COLO668 (cell line): ENCODE measurements around the gene REG3G.
"Not testable (repeated sequence)": the region's sequence is repeated elsewhere in the genome, so short reads cannot be mapped to it uniquely, and the experiment has no call there.

Experiments used
- DNase-seq: peaks from one replicate; lab custom pipeline; 2025; ENCODE audit not compliant: unreplicated experiment; lab: John Stamatoyannopoulos, UW

REG3G gene

DNA sequence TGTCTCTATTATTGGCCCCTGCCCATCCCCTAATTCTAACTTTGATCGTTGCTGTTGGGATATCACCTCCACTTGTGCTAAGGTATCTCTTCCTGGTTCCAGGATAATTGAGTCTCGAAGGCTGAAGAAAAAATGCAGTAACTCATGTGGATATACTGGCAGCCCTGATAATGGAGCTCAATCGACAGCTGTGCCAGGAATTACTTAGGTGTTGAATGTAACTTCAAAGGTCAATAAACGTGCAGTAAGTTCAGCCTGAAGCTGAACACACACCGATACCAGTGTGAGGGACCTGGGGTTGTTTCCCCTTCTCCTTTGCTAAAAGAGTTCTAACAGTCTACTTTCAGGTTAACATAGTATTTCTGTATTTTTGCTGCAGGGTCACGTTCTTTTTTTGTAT lies 11.9 kb upstream of the REG3G start:
- no peak for DNase-seq

DNA sequence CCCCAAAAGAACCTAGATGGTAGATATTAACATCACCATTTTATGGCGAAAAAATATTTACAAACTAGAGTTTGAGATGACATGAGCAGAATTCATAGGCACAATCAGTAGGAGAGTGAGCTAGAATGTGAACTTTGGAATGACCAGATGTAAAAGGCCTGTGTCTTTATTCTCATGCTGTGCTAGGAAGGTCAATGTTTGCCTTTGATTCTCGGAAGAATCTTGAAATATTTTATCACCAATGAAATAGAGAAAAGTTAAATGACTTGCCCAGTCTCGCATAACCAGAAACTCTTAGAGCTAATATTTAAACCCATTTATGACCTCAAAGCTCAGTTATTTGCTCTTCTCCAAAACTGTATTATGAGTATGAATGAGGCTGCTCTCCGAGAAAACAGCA lies 9.2 kb upstream of the REG3G start:
- no peak for DNase-seq

GRCh38 chr2:79026061-79026460 lies 559 bp downstream of the REG3G start:
- DNase-seq = no peak

GRCh38 chr2:79039944-79040343 lies 14.4 kb downstream of the REG3G start:
- no peak for DNase-seq

DNA sequence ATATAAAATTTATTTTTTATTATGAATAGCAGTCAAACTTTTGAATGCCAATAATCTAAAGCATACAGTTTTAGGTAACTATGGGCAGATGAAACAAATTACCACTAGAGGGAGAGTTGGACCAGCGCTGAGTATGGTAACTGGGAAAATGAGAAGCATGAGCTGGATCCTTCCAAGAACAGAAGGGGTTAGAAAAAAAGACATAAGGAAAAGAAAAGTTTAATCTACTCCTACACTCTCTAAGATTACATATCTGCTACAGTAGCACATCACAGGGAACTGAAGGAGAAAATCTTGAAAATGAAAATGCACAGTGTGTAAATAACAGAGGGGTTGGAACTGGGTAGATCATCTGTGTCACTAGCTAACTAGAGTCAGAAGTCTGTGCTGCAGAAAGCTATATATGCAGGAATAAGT lies 15.5 kb downstream of the REG3G start:
- DNase-seq = no peak

- DNase-seq = not testable (repeated sequence)
These were observed 28.0 kb downstream of the REG3G start for GRCh38 chr2:79053486-79053885.

DNA sequence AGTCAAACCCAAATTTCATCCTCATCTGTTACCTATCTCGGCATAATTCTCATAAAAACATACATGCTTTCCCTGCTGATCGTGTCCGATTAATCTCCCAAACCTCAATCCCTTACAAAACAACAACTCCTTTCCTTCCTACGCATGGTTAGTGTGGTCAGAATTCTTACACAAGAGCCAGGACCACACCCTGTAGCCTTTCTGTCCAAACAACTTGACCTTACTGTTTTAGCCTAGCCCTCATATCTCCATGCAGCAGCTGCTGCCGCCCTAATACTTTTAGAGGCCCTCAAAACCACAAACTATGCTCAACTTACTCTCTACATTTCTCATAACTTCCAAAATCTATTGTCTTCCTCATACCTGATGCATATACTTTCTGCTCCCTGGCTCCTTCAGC lies 29.3 kb downstream of the REG3G start:
- DNase-seq = not testable (repeated sequence)

- no peak for DNase-seq
These were observed 39.7 kb downstream of the REG3G start for GRCh38 chr2:79065201-79065600.

- no peak for DNase-seq
These were observed 45.6 kb downstream of the REG3G start for GRCh38 chr2:79071078-79071477.
